Measurements from ENCODE around the gene TBCD. TPM values are rescaled to one million over a fixed set of nuclear protein-coding genes. Genes with fewer than 3 reads are reported as not detected.

Gene TBCD
- total RNA-seq, 4 donors from 2014 or later = 30.5 to 94.3 (median 51.8) TPM

DNA sequence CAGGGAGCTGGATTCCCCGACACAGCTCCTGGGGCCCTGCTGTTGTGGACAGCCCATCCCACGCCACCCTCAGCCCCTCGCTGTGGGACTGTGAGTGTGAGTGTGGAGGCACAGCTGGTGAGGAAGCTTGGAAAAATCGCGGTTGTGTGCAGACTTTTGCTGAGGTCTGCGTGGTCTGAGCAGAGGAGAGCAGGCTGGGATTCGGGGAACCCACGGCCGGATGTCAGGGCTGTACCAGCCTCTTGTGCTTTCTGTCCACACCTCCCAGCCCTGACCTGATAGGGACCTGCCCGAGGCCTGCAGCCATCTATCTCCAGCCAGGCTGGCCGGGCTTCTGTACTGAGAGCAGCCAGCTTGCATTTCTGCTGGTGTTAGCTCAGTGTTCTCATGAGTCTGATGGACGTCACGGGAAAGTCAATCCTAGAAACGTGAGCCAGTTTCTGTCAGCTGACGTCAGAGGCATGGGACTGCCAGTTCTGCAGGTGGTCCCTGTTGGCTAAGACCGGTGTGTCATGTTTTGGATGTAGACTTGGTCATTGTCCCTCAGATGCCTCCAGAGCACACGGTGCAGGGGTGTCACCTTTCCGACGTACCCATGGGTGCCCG lies 160.7 kb downstream of the TBCD start:
- peak; percentile 15 for ATAC-seq (ENCODE audit: low FRiP score)
- DNase-seq (ENCODE audit: low spot score) = no peak
- TF ChIP-seq CTCF (IDR thresholded peaks at IDR 0.05) = no peak

GRCh38 chr17:82913304-82914043 lies 161.6 kb downstream of the TBCD start:
- ATAC-seq (ENCODE audit: low FRiP score) (no peak), DNase-seq (ENCODE audit: low spot score) (no peak)
- TF ChIP-seq CTCF (IDR thresholded peaks at IDR 0.05) = no peak

GRCh38 chr17:82914375-82914774 lies 162.5 kb downstream of the TBCD start:
- DNase-seq (ENCODE audit: low spot score) = no peak
- no peak for TF ChIP-seq CTCF (IDR thresholded peaks at IDR 0.05)
- no peak for ATAC-seq (ENCODE audit: low FRiP score)

DNA sequence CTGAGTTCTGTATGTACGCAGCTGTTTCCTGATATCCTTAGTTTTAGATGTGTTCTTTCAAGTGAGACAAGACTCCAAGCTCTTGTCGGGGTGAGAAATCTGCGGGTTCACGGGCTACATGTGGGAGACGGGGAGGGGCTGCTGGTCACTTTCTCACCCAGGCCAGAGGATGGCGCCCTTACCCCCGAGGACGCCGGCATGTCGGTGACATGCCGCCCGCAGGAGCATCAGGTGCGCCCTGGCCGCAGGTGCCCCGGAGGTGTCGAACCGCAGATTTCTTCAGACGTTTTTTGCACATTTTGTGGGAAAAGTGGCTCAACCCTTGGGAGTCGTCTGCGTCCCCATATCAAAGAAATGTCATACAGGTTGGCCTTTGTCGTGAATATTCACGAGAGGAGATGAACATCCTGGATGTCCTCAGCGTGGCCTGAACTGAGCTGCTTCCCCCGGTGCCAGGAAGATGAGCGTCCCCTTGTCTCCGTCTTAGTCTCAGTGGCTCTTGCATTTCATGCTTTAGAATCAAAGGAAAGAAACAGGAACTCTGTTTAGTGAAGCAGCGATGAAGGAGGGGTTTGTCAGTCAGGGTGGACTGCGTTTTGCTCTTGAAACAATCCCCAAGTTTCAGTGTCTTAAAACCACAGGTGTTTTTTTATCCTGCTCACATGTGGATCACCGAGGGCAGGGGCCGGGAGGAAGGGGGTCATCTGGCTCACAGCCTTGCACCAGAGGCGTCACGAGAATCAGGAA lies 163.3 kb downstream of the TBCD start:
- ATAC-seq (ENCODE audit: low FRiP score) (no peak), DNase-seq (ENCODE audit: low spot score) (no peak)
- TF ChIP-seq CTCF (IDR thresholded peaks at IDR 0.05) = no peak

DNA sequence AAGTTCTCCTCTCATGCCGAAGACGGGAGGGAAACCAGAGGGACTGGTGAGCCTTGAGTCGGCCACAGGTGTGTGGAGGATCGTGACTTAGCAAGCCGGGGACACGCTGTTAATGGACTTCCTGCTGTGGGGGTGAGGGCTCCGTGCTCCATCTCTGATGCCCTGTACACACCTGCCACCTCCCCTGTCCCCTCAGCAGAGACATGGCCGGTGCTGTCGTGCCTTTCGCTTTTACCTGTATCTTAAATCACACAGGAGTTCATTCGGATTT lies 163.8 kb downstream of the TBCD start:
- no peak for TF ChIP-seq CTCF (IDR thresholded peaks at IDR 0.05)
- no peak for ATAC-seq (ENCODE audit: low FRiP score)
- no peak for DNase-seq (ENCODE audit: low spot score)

- ATAC-seq (ENCODE audit: low FRiP score) (no peak), DNase-seq (ENCODE audit: low spot score) (no peak)
- no peak for TF ChIP-seq CTCF (IDR thresholded peaks at IDR 0.05)
Measured at GRCh38 chr17:82917699-82918345, 166.0 kb downstream of the TBCD start.

All from omental fat pad (tissue), 4 donors.